SK-N-SH treated with all-trans-retinoic acid at 6 μM for 48 hours (cell line): ENCODE data around the gene FNDC1.

Experiments
- ATAC-seq: fragments of 200-7000 bp; cut with Tn5 transposase; 3 replicates; pipeline ENCODE4 v1.9.1; 2020; ENCODE audit warnings: mild to moderate bottlenecking, moderate library complexity
- ARNTL ChIP-seq: fragments of 450-650 bp; formaldehyde crosslinking; IDR thresholded peaks from 2 replicates; pipeline ENCODE4 v1.5.0; 2020; ENCODE audit warnings: low read depth, mild to moderate bottlenecking, moderate library complexity, borderline replicate concordance
- BACH2 ChIP-seq: fragments of 250-450 bp; sonication (Bioruptor Pico); IDR thresholded peaks from 2 replicates; pipeline ENCODE4 v1.9.0; 2021; ENCODE audit warnings: mild to moderate bottlenecking, borderline replicate concordance
- CSDC2 ChIP-seq: fragments of 250-450 bp; sonication (Bioruptor Pico); IDR thresholded peaks from 2 replicates; pipeline ENCODE4 v1.5.0; 2020; ENCODE audit warnings: mild to moderate bottlenecking, moderate library complexity
- ESRRG ChIP-seq: fragments of 250-450 bp; sonication (Bioruptor Pico); IDR thresholded peaks from 2 replicates; pipeline ENCODE4 v1.6.1; 2021; ENCODE audit warnings: mild to moderate bottlenecking
- GLIS3 ChIP-seq: fragments of 250-450 bp; sonication (Bioruptor Pico); IDR thresholded peaks from 2 replicates; pipeline ENCODE4 v1.5.0; 2020; ENCODE audit warnings: mild to moderate bottlenecking, moderate library complexity
- ISL1 ChIP-seq: fragments of 250-450 bp; sonication (Bioruptor Pico); IDR thresholded peaks from 2 replicates; pipeline ENCODE4 v2.1.2; 2022; ENCODE audit warnings: mild to moderate bottlenecking, moderate library complexity
- OSR1 ChIP-seq: fragments of 250-450 bp; sonication (Bioruptor Pico); IDR thresholded peaks from 2 replicates; pipeline ENCODE4 v1.8.0; 2022; ENCODE audit warnings: moderate library complexity, mild to moderate bottlenecking, inconsistent platforms
- POU6F1 ChIP-seq: fragments of 250-450 bp; sonication (Bioruptor Pico); IDR thresholded peaks from 2 replicates; pipeline ENCODE4 v1.8.0; 2021; ENCODE audit warnings: low read depth, mild to moderate bottlenecking, moderate library complexity, borderline replicate concordance
- PPARA ChIP-seq: fragments of 250-450 bp; sonication (Bioruptor Pico); IDR thresholded peaks from 2 replicates; pipeline ENCODE4 v1.5.0; 2020; ENCODE audit warnings: mild to moderate bottlenecking, borderline replicate concordance
- RARB ChIP-seq: fragments of 250-450 bp; sonication (Bioruptor Pico); IDR thresholded peaks from 2 replicates; pipeline ENCODE4 v1.8.0; 2021; ENCODE audit warnings: mild to moderate bottlenecking, moderate library complexity
- SNAI2 ChIP-seq: fragments of 250-450 bp; sonication (Bioruptor Pico); IDR thresholded peaks from 2 replicates; pipeline ENCODE4 v1.5.0; 2020; ENCODE audit warnings: mild to moderate bottlenecking, moderate library complexity
- TOX ChIP-seq: fragments of 250-450 bp; sonication (Bioruptor Pico); IDR thresholded peaks from 2 replicates; pipeline ENCODE4 v1.8.0; 2021; ENCODE audit warnings: mild to moderate bottlenecking, moderate library complexity, borderline replicate concordance
- TSHZ2 ChIP-seq: fragments of 250-450 bp; sonication (Bioruptor Pico); IDR thresholded peaks from 2 replicates; pipeline ENCODE4 v1.5.0; 2020; ENCODE audit warnings: mild to moderate bottlenecking, moderate library complexity
- ZC3H10 ChIP-seq: fragments of 250-450 bp; sonication (Bioruptor Pico); IDR thresholded peaks from 2 replicates; pipeline ENCODE4 v1.5.1; 2021; ENCODE audit warnings: mild to moderate bottlenecking, moderate library complexity
- ZFP3 ChIP-seq: fragments of 250-450 bp; sonication (Bioruptor Pico); IDR thresholded peaks from 2 replicates; pipeline ENCODE4 v1.5.0; 2020; ENCODE audit warnings: mild to moderate bottlenecking, moderate library complexity
- ZFP30 ChIP-seq: fragments of 450-650 bp; formaldehyde crosslinking; IDR thresholded peaks from 2 replicates; pipeline ENCODE4 v1.5.0; 2022; ENCODE audit warnings: mild to moderate bottlenecking, moderate library complexity
- ZNF565 ChIP-seq: fragments of 450-650 bp; formaldehyde crosslinking; conservative IDR thresholded peaks from 2 replicates; pipeline ENCODE4 v1.5.0; 2020; ENCODE audit warnings: low read depth, mild to moderate bottlenecking, moderate library complexity
- ZNF70 ChIP-seq: fragments of 450-650 bp; formaldehyde crosslinking; IDR thresholded peaks from 2 replicates; pipeline ENCODE4 v1.5.0; 2020; ENCODE audit warnings: mild to moderate bottlenecking, moderate library complexity
- ZNF8 ChIP-seq: fragments of 450-650 bp; formaldehyde crosslinking; IDR thresholded peaks from 2 replicates; pipeline ENCODE4 v1.5.0; 2020; ENCODE audit warnings: mild to moderate bottlenecking, moderate library complexity
- TF ChIP-seq, protein P1 (sequence below): fragments of 250-450 bp; sonication (Bioruptor Pico); IDR thresholded peaks from 2 replicates; pipeline ENCODE4 v1.8.0; 2020; ENCODE audit warnings: mild to moderate bottlenecking, moderate library complexity, borderline replicate concordance
- TF ChIP-seq, protein P2 (sequence below): fragments of 250-450 bp; sonication (Bioruptor Pico); IDR thresholded peaks from 2 replicates; pipeline ENCODE4 v1.5.1; 2020; ENCODE audit warnings: low read depth, mild to moderate bottlenecking, moderate library complexity
- TF ChIP-seq, protein P3 (sequence below): fragments of 250-450 bp; sonication (Bioruptor Pico); IDR thresholded peaks from 2 replicates; pipeline ENCODE4 v1.5.1; 2021; ENCODE audit warnings: mild to moderate bottlenecking, moderate library complexity

Gene FNDC1

GRCh38 chr6:159249128-159249527 is 79.9 kb downstream of the FNDC1 start:
- TF ChIP-seq GLIS3 (CRISPR knock-in tag) = no peak
- TF ChIP-seq POU6F1 = no peak
- ATAC-seq = no peak

GRCh38 chr6:159249752-159250151 is 80.6 kb downstream of the FNDC1 start:
- TF ChIP-seq ARNTL (CRISPR knock-in tag) (no peak), CSDC2 (no peak), PPARA (CRISPR knock-in tag) (no peak), POU6F1 (no peak), ISL1 (CRISPR knock-in tag) (no peak), BACH2 (CRISPR knock-in tag) (no peak), RARB (CRISPR knock-in tag) (no peak), OSR1 (CRISPR knock-in tag) (no peak), ESRRG (no peak), ZNF70 (CRISPR knock-in tag) (no peak), TSHZ2 (CRISPR knock-in tag) (no peak), ZNF565 (CRISPR knock-in tag) (no peak), ZFP30 (CRISPR knock-in tag) (no peak)
- TF ChIP-seq, protein P1, sequence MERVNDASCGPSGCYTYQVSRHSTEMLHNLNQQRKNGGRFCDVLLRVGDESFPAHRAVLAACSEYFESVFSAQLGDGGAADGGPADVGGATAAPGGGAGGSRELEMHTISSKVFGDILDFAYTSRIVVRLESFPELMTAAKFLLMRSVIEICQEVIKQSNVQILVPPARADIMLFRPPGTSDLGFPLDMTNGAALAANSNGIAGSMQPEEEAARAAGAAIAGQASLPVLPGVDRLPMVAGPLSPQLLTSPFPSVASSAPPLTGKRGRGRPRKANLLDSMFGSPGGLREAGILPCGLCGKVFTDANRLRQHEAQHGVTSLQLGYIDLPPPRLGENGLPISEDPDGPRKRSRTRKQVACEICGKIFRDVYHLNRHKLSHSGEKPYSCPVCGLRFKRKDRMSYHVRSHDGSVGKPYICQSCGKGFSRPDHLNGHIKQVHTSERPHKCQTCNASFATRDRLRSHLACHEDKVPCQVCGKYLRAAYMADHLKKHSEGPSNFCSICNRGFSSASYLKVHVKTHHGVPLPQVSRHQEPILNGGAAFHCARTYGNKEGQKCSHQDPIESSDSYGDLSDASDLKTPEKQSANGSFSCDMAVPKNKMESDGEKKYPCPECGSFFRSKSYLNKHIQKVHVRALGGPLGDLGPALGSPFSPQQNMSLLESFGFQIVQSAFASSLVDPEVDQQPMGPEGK (CRISPR knock-in tag) = no peak
- TF ChIP-seq, protein P2, sequence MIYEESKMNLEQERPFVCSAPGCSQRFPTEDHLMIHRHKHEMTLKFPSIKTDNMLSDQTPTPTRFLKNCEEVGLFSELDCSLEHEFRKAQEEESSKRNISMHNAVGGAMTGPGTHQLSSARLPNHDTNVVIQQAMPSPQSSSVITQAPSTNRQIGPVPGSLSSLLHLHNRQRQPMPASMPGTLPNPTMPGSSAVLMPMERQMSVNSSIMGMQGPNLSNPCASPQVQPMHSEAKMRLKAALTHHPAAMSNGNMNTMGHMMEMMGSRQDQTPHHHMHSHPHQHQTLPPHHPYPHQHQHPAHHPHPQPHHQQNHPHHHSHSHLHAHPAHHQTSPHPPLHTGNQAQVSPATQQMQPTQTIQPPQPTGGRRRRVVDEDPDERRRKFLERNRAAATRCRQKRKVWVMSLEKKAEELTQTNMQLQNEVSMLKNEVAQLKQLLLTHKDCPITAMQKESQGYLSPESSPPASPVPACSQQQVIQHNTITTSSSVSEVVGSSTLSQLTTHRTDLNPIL = no peak
- TF ChIP-seq, protein P3, sequence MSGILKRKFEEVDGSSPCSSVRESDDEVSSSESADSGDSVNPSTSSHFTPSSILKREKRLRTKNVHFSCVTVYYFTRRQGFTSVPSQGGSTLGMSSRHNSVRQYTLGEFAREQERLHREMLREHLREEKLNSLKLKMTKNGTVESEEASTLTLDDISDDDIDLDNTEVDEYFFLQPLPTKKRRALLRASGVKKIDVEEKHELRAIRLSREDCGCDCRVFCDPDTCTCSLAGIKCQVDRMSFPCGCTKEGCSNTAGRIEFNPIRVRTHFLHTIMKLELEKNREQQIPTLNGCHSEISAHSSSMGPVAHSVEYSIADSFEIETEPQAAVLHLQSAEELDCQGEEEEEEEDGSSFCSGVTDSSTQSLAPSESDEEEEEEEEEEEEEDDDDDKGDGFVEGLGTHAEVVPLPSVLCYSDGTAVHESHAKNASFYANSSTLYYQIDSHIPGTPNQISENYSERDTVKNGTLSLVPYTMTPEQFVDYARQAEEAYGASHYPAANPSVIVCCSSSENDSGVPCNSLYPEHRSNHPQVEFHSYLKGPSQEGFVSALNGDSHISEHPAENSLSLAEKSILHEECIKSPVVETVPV (CRISPR knock-in tag) = no peak
- TF ChIP-seq, all 23 proteins: peak for 0
- ATAC-seq = no peak

DNA sequence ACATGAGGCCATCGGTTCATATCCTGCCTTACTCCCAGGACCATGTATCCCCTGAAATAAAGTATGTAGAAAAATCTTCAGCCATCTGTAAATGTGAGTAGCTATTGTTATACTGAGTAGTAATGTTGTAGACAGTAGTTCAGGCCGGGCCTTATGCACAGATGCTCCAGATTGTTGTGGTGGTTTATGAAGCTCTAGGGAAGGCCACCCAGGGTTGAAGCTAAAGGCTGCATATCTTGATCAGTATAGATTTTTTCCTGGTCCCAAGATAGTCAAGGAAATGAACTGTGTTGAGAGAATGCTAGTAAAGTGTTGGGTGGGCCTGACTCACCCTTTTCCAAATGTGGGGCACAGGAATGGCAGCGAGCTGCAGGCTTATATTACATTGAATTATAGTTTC is 81.4 kb downstream of the FNDC1 start:
- no peak for ATAC-seq
- TF ChIP-seq, protein P3 (CRISPR knock-in tag) = no peak
- TF ChIP-seq ZNF8 (no peak), ZFP3 (CRISPR knock-in tag) (no peak), TOX (CRISPR knock-in tag) (no peak), SNAI2 (CRISPR knock-in tag) (no peak), OSR1 (CRISPR knock-in tag) (no peak), ESRRG (no peak), ZC3H10 (no peak), TSHZ2 (CRISPR knock-in tag) (no peak), ARNTL (CRISPR knock-in tag) (no peak), ZNF565 (CRISPR knock-in tag) (no peak)
- TF ChIP-seq, protein P2 = no peak
